ENCODE measurements around the gene RPP14. TPM values are rescaled to one million over a fixed set of nuclear protein-coding genes. Genes with fewer than 3 reads are reported as not detected.

Gene RPP14
- total RNA-seq, 2 experiments from 2014 or later, result 12.7 to 15.4 TPM

- H3K4me3 Mint-ChIP-seq, result peak overlapping the region; percentile 45
- DNase-seq, result peak; percentile 64
- H3K4me1 Mint-ChIP-seq, result peaks cover 81% of the 10 kb centered on the region
- H3K27ac Mint-ChIP-seq, result peak overlapping the region; percentile 84
- POLR2A ChIA-PET, result no interaction called here
- CTCF ChIA-PET, result interaction anchor here (0.6 to 2.9 kb wide), 8 partner anchors 9 to 398 kb away, joined by 3 to 11 read pairs (median 4); partner anchors contain the start of genes HTD2, KCTD6 and RPP14
- no peaks in the 10 kb centered on the region for H3K27me3 Mint-ChIP-seq
- H3K36me3 Mint-ChIP-seq (ENCODE audit: low read depth), result peaks cover 18% of the 10 kb centered on the region
- H3K9me3 Mint-ChIP-seq, result peaks cover 3% of the 10 kb centered on the region
These were observed 47.9 kb downstream of the RPP14 start for GRCh38 chr3:58353722-58354553.

GRCh38 chr3:58355179-58355578 is 49.1 kb downstream of the RPP14 start:
- Mint-ChIP-seq H3K4me1 (peaks cover 70% of the 10 kb centered on the region), H3K27ac (peak overlapping the region; percentile 21), H3K9me3 (no peaks in the 10 kb centered on the region), H3K27me3 (no peaks in the 10 kb centered on the region), H3K36me3 (ENCODE audit: low read depth) (peaks cover 10% of the 10 kb centered on the region), H3K4me3 (no peak overlapping the region)
- POLR2A ChIA-PET, result no interaction called here
- CTCF ChIA-PET, result interaction anchor here (1.1 to 2.9 kb wide), 2 partner anchors 16 to 49 kb away, joined by 3 to 11 read pairs; partner anchors contain the start of genes HTD2 and RPP14
- no peak for DNase-seq

GRCh38 chr3:58356054-58356453 is 50.0 kb downstream of the RPP14 start:
- no peak for DNase-seq
- Mint-ChIP-seq H3K27me3 (no peaks in the 10 kb centered on the region), H3K9me3 (no peaks in the 10 kb centered on the region), H3K4me1 (peaks cover 62% of the 10 kb centered on the region), H3K27ac (peak overlapping the region; percentile 82), H3K4me3 (no peak overlapping the region), H3K36me3 (ENCODE audit: low read depth) (peaks cover 9% of the 10 kb centered on the region)
- ChIA-PET POLR2A (no interaction called here), CTCF (interaction anchor here (0.6 to 2.9 kb wide), 5 partner anchors 8 to 184 kb away, joined by 3 to 11 read pairs (median 3); partner anchors contain the start of genes HTD2 and RPP14)

GRCh38 chr3:58357402-58357801 is 51.4 kb downstream of the RPP14 start:
- no peaks in the 10 kb centered on the region for H3K27me3 Mint-ChIP-seq
- no peak overlapping the region for H3K4me3 Mint-ChIP-seq
- no peaks in the 10 kb centered on the region for H3K9me3 Mint-ChIP-seq
- no peak for DNase-seq
- ChIA-PET CTCF (interaction anchor here (0.6 to 1.1 kb wide), 2 partner anchors 17 to 22 kb away, joined by 3 read pairs; no protein-coding TSS in a partner anchor), POLR2A (no interaction called here)
- H3K27ac Mint-ChIP-seq, result no peak overlapping the region
- H3K36me3 Mint-ChIP-seq (ENCODE audit: low read depth), result peaks cover 5% of the 10 kb centered on the region
- peaks cover 48% of the 10 kb centered on the region for H3K4me1 Mint-ChIP-seq

- no peak for DNase-seq
- H3K4me1 Mint-ChIP-seq, result peaks cover 43% of the 10 kb centered on the region
- H3K4me3 Mint-ChIP-seq, result no peak overlapping the region
- CTCF ChIA-PET, result no interaction called here
- POLR2A ChIA-PET, result no interaction called here
- H3K27ac Mint-ChIP-seq, result no peak overlapping the region
- no peaks in the 10 kb centered on the region for H3K27me3 Mint-ChIP-seq
- no peaks in the 10 kb centered on the region for H3K9me3 Mint-ChIP-seq
- peaks cover 3% of the 10 kb centered on the region for H3K36me3 Mint-ChIP-seq (ENCODE audit: low read depth)
These were observed 52.0 kb downstream of the RPP14 start for GRCh38 chr3:58358092-58358491.

- DNase-seq, result no peak
- ChIA-PET POLR2A (interaction anchor here (0.6 kb wide), 1 partner anchor 22 kb away, joined by 3 read pairs; no protein-coding TSS in a partner anchor), CTCF (interaction anchor here (0.6 kb wide), 1 partner anchor 133 kb away, joined by 3 read pairs; no protein-coding TSS in a partner anchor)
- Mint-ChIP-seq H3K27me3 (no peaks in the 10 kb centered on the region), H3K4me1 (peaks cover 38% of the 10 kb centered on the region), H3K36me3 (ENCODE audit: low read depth) (peaks cover 4% of the 10 kb centered on the region), H3K9me3 (no peaks in the 10 kb centered on the region), H3K4me3 (no peak overlapping the region), H3K27ac (no peak overlapping the region)
These were observed 52.8 kb downstream of the RPP14 start for GRCh38 chr3:58358808-58359207.

GRCh38 chr3:58359621-58360020 is 53.6 kb downstream of the RPP14 start:
- H3K4me1 Mint-ChIP-seq, result peaks cover 34% of the 10 kb centered on the region
- no peaks in the 10 kb centered on the region for H3K9me3 Mint-ChIP-seq
- no peaks in the 10 kb centered on the region for H3K27me3 Mint-ChIP-seq
- ChIA-PET POLR2A (interaction anchor here (0.6 kb wide), 1 partner anchor 23 kb away, joined by 3 read pairs; no protein-coding TSS in a partner anchor), CTCF (interaction anchor here (0.8 kb wide), 1 partner anchor 27 kb away, joined by 3 read pairs; the partner anchor contains the start of gene PXK)
- H3K27ac Mint-ChIP-seq, result no peak overlapping the region
- peaks cover 6% of the 10 kb centered on the region for H3K36me3 Mint-ChIP-seq (ENCODE audit: low read depth)
- DNase-seq, result no peak
- H3K4me3 Mint-ChIP-seq, result no peak overlapping the region

GRCh38 chr3:58361866-58362265 is 55.8 kb downstream of the RPP14 start:
- no peaks in the 10 kb centered on the region for H3K27me3 Mint-ChIP-seq
- H3K9me3 Mint-ChIP-seq, result no peaks in the 10 kb centered on the region
- no peak for DNase-seq
- no peak overlapping the region for H3K4me3 Mint-ChIP-seq
- H3K27ac Mint-ChIP-seq, result no peak overlapping the region
- peaks cover 35% of the 10 kb centered on the region for H3K4me1 Mint-ChIP-seq
- POLR2A ChIA-PET, result no interaction called here
- CTCF ChIA-PET, result no interaction called here
- H3K36me3 Mint-ChIP-seq (ENCODE audit: low read depth), result peaks cover 11% of the 10 kb centered on the region

GRCh38 chr3:58366699-58367098 is 60.7 kb downstream of the RPP14 start:
- no peak for DNase-seq
- ChIA-PET POLR2A (no interaction called here), CTCF (interaction anchor here (1.0 kb wide), 1 partner anchor 15 kb away, joined by 3 read pairs; no protein-coding TSS in a partner anchor)
- no peaks in the 10 kb centered on the region for H3K27me3 Mint-ChIP-seq
- no peaks in the 10 kb centered on the region for H3K9me3 Mint-ChIP-seq
- peaks cover 17% of the 10 kb centered on the region for H3K36me3 Mint-ChIP-seq (ENCODE audit: low read depth)
- H3K4me3 Mint-ChIP-seq, result no peak overlapping the region
- no peak overlapping the region for H3K27ac Mint-ChIP-seq
- H3K4me1 Mint-ChIP-seq, result peaks cover 25% of the 10 kb centered on the region

- H3K36me3 Mint-ChIP-seq (ENCODE audit: low read depth), result peaks cover 15% of the 10 kb centered on the region
- DNase-seq, result no peak
- CTCF ChIA-PET, result no interaction called here
- POLR2A ChIA-PET, result no interaction called here
- no peak overlapping the region for H3K27ac Mint-ChIP-seq
- H3K27me3 Mint-ChIP-seq, result no peaks in the 10 kb centered on the region
- no peaks in the 10 kb centered on the region for H3K9me3 Mint-ChIP-seq
- H3K4me1 Mint-ChIP-seq, result peaks cover 22% of the 10 kb centered on the region
- no peak overlapping the region for H3K4me3 Mint-ChIP-seq
These were observed 63.0 kb downstream of the RPP14 start for GRCh38 chr3:58369038-58369437.

Other genes starting within 250 kb of the RPP14 start
- gene DNASE1L3, start 95.3 kb upstream of the RPP14 start, total RNA-seq, result not detected
- 1 to 10 TPM; 4.1 to 5.0 TPM for gene ABHD6, start 68.5 kb upstream of the RPP14 start, total RNA-seq
- 1 to 10 TPM; 6.2 to 7.0 TPM for gene HTD2, start 275 bp downstream of the RPP14 start, total RNA-seq
- gene PXK, start 26.6 kb downstream of the RPP14 start, total RNA-seq, result 10 to 100 TPM; 30.3 to 40.2 TPM
- 10 to 100 TPM; 47.6 to 50.6 TPM for gene PDHB, start 127.6 kb downstream of the RPP14 start, total RNA-seq
- gene KCTD6, start 185.9 kb downstream of the RPP14 start, total RNA-seq, result 10 to 100 TPM in 1 of 2 experiments, 1 to 10 TPM in 1; 7.7 to 10.8 TPM
- gene ACOX2, start 230.9 kb downstream of the RPP14 start, total RNA-seq, result not detected